ENCODE results near the gene USP25. TPM values are rescaled to one million over a fixed set of nuclear protein-coding genes. Genes with fewer than 3 reads are reported as not detected.

The USP25 gene
- total and polyA plus RNA-seq, 2 of the 8 experiments (the other 6 are each of a cell fraction or from before 2014, with no cell fraction given): 11.2 to 48.1 TPM

GRCh38 chr21:15839026-15839425 is 109.2 kb downstream of the USP25 start:
- Histone ChIP-seq H3K4ac (replicated peaks; ENCODE audit: insufficient read length, low read depth, low read length) (no peak overlapping the region), H2BK15ac (ENCODE audit: low read length) (no peak overlapping the region), H4K20me1 (replicated peaks in 1 of 2; ENCODE audit: control insufficient read depth in 1 of 2, insufficient read depth in 2 of 2, low read length in 2 of 2) (peaks cover 0 to 2% of the 10 kb centered on the region in 2 experiments), H3K18ac (ENCODE audit: extremely low read depth, low read length) (no peak overlapping the region), H4K8ac (ENCODE audit: extremely low read depth, insufficient read depth, low read length) (no peak overlapping the region), H3K23ac (ENCODE audit: insufficient read length) (no peak overlapping the region), H4K91ac (replicated peaks; ENCODE audit: insufficient read length, low read length) (no peak overlapping the region), H3K4me2 (ENCODE audit: insufficient read depth in 1 of 2, low read depth in 2 of 2, low read length in 2 of 2) (no peak overlapping the region), H4K5ac (ENCODE audit: insufficient read length, low read depth, low read length) (no peak overlapping the region), H3K14ac (ENCODE audit: insufficient read length) (no peak overlapping the region), H3K27me3 (replicated peaks in 1 of 4; ENCODE audit: control insufficient read depth in 3 of 4, extremely low read depth in 1 of 4, insufficient read depth in 3 of 4, low read length in 3 of 4) (no peaks in the 10 kb centered on the region), H2AK5ac (ENCODE audit: low read depth, low read length) (no peak overlapping the region), H2AFZ (ENCODE audit: low read length) (no peak overlapping the region), H3K9me3 (ENCODE audit: insufficient read depth in 2 of 2, low read depth in 1 of 2, low read length in 1 of 2) (no peaks in the 10 kb centered on the region), H3K36me3 (ENCODE audit: control insufficient read depth in 2 of 4, insufficient read depth in 4 of 4, low read length in 3 of 4) (peaks cover 0 to 17% (median 1%) of the 10 kb centered on the region in 4 experiments; a peak in 2 of 8 replicates), H3K4me1 (replicated peaks in 1 of 4; ENCODE audit: control insufficient read depth in 3 of 4, insufficient read depth in 4 of 4, low read length in 3 of 4) (no peaks in the 10 kb centered on the region), H3K23me2 (ENCODE audit: low read depth, low read length) (no peaks in the 10 kb centered on the region), H3K79me1 (ENCODE audit: low read depth, low read length) (no peaks in the 10 kb centered on the region), H2BK12ac (ENCODE audit: low read depth, low read length) (no peak overlapping the region), H3K79me2 (ENCODE audit: control insufficient read depth in 1 of 2, insufficient read depth in 2 of 2, low read length in 2 of 2) (no peaks in the 10 kb centered on the region), H3K9ac (replicated peaks in 1 of 4; ENCODE audit: extremely low read depth in 1 of 4, low read depth in 3 of 4, low read length in 3 of 4) (no peak overlapping the region), H2BK120ac (replicated peaks; ENCODE audit: low read depth, low read length) (no peak overlapping the region), H3K56ac (replicated peaks; ENCODE audit: insufficient read length, low read depth, low read length) (no peak overlapping the region), H3K27ac (ENCODE audit: low read depth, low read length) (no peak overlapping the region), H2BK5ac (ENCODE audit: low read depth, low read length) (no peak overlapping the region), H3K4me3 (ENCODE audit: extremely low read depth in 1 of 4, insufficient read depth in 2 of 4, low read depth in 3 of 4, low read length in 4 of 4) (no peak overlapping the region), H2BK20ac (ENCODE audit: low read length) (no peak overlapping the region)
- FAIRE-seq (no peak), DNase-seq (ENCODE audit: low read depth in 1 of 2, low spot score in 2 of 2) (no peak)
- WGBS, 2 experiments (ENCODE audit: extremely low coverage in 1 of 2, insufficient coverage in 1 of 2, insufficient read length in 1 of 2, insufficient replicate concordance in 2 of 2, low coverage in 1 of 2, low lambda C conversion rate in 2 of 2, missing lambda C conversion rate in 1 of 2): 85% methylated on average over 2 of the region's 2 CpGs; no CpG with 5 or more reads in 1 of the 2 experiments
- POLR2A ChIA-PET (ENCODE audit: partially characterized antibody): no interaction called here
- CTCF ChIA-PET (ENCODE audit: partially characterized antibody): no interaction called here
- TF ChIP-seq BCL11A (IDR thresholded peaks at IDR 0.05; ENCODE audit: low read depth in 2 of 2, low read length in 2 of 2) (no peak), POLR2A (IDR thresholded peaks at IDR 0.05; ENCODE audit: control extremely low read depth in 1 of 2, low read depth in 2 of 2, low read length in 2 of 2) (no peak), SIN3A (conservative IDR thresholded peaks at IDR 0.05 in 1 of 2, IDR thresholded peaks at IDR 0.05 in 1 of 2; ENCODE audit: low read depth in 1 of 2, low read length in 2 of 2) (no peak), CTBP2 (IDR thresholded peaks at IDR 0.05; ENCODE audit: borderline replicate concordance, insufficient read depth, insufficient read length, low read length) (no peak), KDM1A (IDR thresholded peaks at IDR 0.05; ENCODE audit: borderline replicate concordance, low read length) (no peak)

Data from H1 (cell line).